GM19023 (cell line): Measurements from ENCODE around the gene FMN1.

Experiments
- ATAC-seq: cut with Tn5 transposase; IDR thresholded peaks from one replicate; pipeline ENCODE4 v1.9.1; 2021; ENCODE audit warnings: mild to moderate bottlenecking, moderate library complexity; ENCODE audit not compliant: unreplicated experiment

FMN1 gene

GRCh38 chr15:32717426-32718226 lies 476.9 kb downstream of the FMN1 start, which contains the start of gene GREM1:
Gene GREM1 (plus strand): TSS chr15:32718004. CDS start chr15:32730691, 12,687 bp downstream.
- no peak for ATAC-seq

- no peak for ATAC-seq
Measured at GRCh38 chr15:32716915-32717425, 477.5 kb downstream of the FMN1 start.

- ATAC-seq: no peak
Measured at GRCh38 chr15:32716216-32716914, 478.1 kb downstream of the FMN1 start.
